ENCODE data around the gene SLC9A1. TPM values are rescaled to one million over a fixed set of nuclear protein-coding genes. Genes with fewer than 3 reads are reported as not detected.
A peak's percentile ranks its signal among the peaks of the same experiment; 100 is the strongest.

Gene SLC9A1
- total RNA-seq, 1 donor from 2014 or later = 34.2 TPM

DNA sequence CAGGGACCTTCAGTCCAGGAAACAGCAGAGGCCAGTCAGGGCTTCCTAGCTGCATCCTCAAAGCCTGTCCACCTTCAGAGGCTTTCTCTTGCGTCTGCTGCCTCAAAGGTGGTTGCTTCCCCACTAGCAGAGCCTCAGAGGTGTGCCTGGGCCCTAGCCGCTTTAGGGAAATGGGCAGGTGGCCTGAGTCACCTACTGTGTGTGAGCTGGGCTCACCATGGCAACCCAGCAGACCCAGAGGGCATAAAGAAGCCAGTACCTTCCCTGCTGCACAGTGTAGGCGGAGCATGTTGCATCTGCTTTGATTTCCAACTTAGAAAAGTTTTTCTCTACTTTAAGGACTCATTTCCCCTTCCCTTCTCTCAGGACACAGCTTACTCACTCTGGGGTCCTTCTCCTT lies 12.5 kb downstream of the SLC9A1 start:
- Mint-ChIP-seq H3K9me3 (ENCODE audit: unreplicated experiment) (no peaks in the 10 kb centered on the region), H3K27ac (ENCODE audit: unreplicated experiment) (peak overlapping the region; percentile 21), H3K27me3 (ENCODE audit: unreplicated experiment) (no peaks in the 10 kb centered on the region), H3K4me3 (ENCODE audit: unreplicated experiment) (no peak overlapping the region), H3K4me1 (ENCODE audit: unreplicated experiment) (peaks cover 69% of the 10 kb centered on the region), H3K36me3 (ENCODE audit: unreplicated experiment) (no peaks in the 10 kb centered on the region)
- DNase-seq (ENCODE audit: extremely low spot score, unreplicated experiment) = no peak
- no peak for TF ChIP-seq CTCF (IDR thresholded peaks at IDR 0.05)

GRCh38 chr1:27141266-27142003 lies 13.5 kb downstream of the SLC9A1 start:
- no peak for TF ChIP-seq CTCF (IDR thresholded peaks at IDR 0.05)
- Mint-ChIP-seq H3K36me3 (ENCODE audit: unreplicated experiment) (no peaks in the 10 kb centered on the region), H3K9me3 (ENCODE audit: unreplicated experiment) (no peaks in the 10 kb centered on the region), H3K4me3 (ENCODE audit: unreplicated experiment) (no peak overlapping the region), H3K27me3 (ENCODE audit: unreplicated experiment) (no peaks in the 10 kb centered on the region), H3K27ac (ENCODE audit: unreplicated experiment) (no peak overlapping the region), H3K4me1 (ENCODE audit: unreplicated experiment) (peaks cover 78% of the 10 kb centered on the region)
- DNase-seq (ENCODE audit: extremely low spot score, unreplicated experiment) = no peak

DNA sequence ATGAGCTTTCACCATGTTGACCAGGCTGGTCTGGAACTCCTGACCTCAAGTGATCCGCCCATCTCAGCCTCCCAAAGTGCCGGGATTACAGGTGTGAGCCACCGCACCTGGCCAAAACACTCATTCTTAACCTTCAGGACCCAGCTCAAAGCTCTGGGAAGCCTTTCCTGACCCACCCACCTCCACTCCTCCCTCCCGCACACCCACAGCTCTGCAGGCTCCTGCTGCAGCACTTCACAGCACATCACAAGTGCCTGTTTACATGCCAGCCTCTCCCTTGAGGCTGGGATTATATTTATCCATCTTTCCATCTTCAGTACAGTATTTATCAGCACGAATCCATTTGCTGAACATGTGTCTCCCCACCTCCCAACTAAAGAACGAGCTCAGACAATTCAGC lies 14.9 kb downstream of the SLC9A1 start:
- Mint-ChIP-seq H3K4me1 (ENCODE audit: unreplicated experiment) (peaks cover 63% of the 10 kb centered on the region), H3K9me3 (ENCODE audit: unreplicated experiment) (no peaks in the 10 kb centered on the region), H3K36me3 (ENCODE audit: unreplicated experiment) (no peaks in the 10 kb centered on the region), H3K27me3 (ENCODE audit: unreplicated experiment) (no peaks in the 10 kb centered on the region), H3K4me3 (ENCODE audit: unreplicated experiment) (no peak overlapping the region), H3K27ac (ENCODE audit: unreplicated experiment) (no peak overlapping the region)
- TF ChIP-seq CTCF (IDR thresholded peaks at IDR 0.05) = no peak
- no peak for DNase-seq (ENCODE audit: extremely low spot score, unreplicated experiment)

DNA sequence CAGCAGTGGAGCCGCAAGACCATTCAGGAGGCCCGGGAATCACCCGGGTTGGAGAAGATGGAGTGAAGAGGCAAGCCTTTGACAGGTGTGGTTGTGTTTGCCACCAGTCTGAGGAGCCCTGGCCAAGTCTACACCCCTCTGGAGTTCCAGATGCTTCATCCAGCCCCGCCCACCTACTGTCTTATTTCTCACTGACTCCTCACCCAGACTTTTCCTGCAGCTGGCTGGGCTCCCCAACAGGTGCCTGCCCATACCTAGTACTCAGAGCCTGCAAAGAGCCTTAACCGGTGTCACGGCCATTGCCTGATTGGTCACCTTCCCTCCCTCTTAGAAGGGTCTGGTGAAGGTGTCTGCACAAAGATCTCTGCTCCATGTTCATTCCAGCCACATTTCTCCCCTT lies 16.0 kb downstream of the SLC9A1 start:
- H3K4me1 Mint-ChIP-seq (ENCODE audit: unreplicated experiment) = peaks cover 61% of the 10 kb centered on the region
- no peak overlapping the region for H3K4me3 Mint-ChIP-seq (ENCODE audit: unreplicated experiment)
- H3K36me3 Mint-ChIP-seq (ENCODE audit: unreplicated experiment) = no peaks in the 10 kb centered on the region
- DNase-seq (ENCODE audit: extremely low spot score, unreplicated experiment) = no peak
- H3K9me3 Mint-ChIP-seq (ENCODE audit: unreplicated experiment) = no peaks in the 10 kb centered on the region
- no peak for TF ChIP-seq CTCF (IDR thresholded peaks at IDR 0.05)
- peak overlapping the region; percentile 85 for H3K27ac Mint-ChIP-seq (ENCODE audit: unreplicated experiment)
- H3K27me3 Mint-ChIP-seq (ENCODE audit: unreplicated experiment) = no peaks in the 10 kb centered on the region

- no peak for DNase-seq (ENCODE audit: extremely low spot score, unreplicated experiment)
- no peaks in the 10 kb centered on the region for H3K27me3 Mint-ChIP-seq (ENCODE audit: unreplicated experiment)
- no peak overlapping the region for H3K4me3 Mint-ChIP-seq (ENCODE audit: unreplicated experiment)
- no peaks in the 10 kb centered on the region for H3K9me3 Mint-ChIP-seq (ENCODE audit: unreplicated experiment)
- no peak for TF ChIP-seq CTCF (IDR thresholded peaks at IDR 0.05)
- no peaks in the 10 kb centered on the region for H3K36me3 Mint-ChIP-seq (ENCODE audit: unreplicated experiment)
- H3K27ac Mint-ChIP-seq (ENCODE audit: unreplicated experiment) = peak overlapping the region; percentile 85
- H3K4me1 Mint-ChIP-seq (ENCODE audit: unreplicated experiment) = peaks cover 57% of the 10 kb centered on the region
Measured at GRCh38 chr1:27138368-27138767, 16.6 kb downstream of the SLC9A1 start.
